ENCODE data around the gene SALL4. TPM values are rescaled to one million over a fixed set of nuclear protein-coding genes. Genes with fewer than 3 reads are reported as not detected.

SALL4 gene
- total and polyA plus RNA-seq, 2 experiments from 2014 or later, result 122 to 227 TPM

- TF ChIP-seq ZNF462 (CRISPR knock-in tag; IDR thresholded peaks at IDR 0.05) (no peak), ZNF114 (CRISPR knock-in tag; IDR thresholded peaks at IDR 0.05) (no peak), NANOG (IDR thresholded peaks at IDR 0.05; ENCODE audit: borderline replicate concordance) (no peak), ETS1 (IDR thresholded peaks at IDR 0.05) (no peak), POLR2AphosphoS5 (IDR thresholded peaks at IDR 0.05; ENCODE audit: low read depth) (no peak)
Observed at GRCh38 chr20:51745804-51746203, 56.5 kb downstream of the SALL4 start (continued).

- H3F3A ChIP-seq (replicated peaks; ENCODE audit: low read depth), result no peaks in the 10 kb centered on the region
- DNase-seq (ENCODE audit: low spot score) (no peak), ATAC-seq (no peak)
- no peaks in the 10 kb centered on the region for H3K9me2 ChIP-seq (ENCODE audit: insufficient read depth)
- Mint-ChIP-seq H3K27ac (no peak overlapping the region), H3K36me3 (ENCODE audit: low read depth) (no peaks in the 10 kb centered on the region; the same call in 2 of the 3 replicates), H3K27me3 (ENCODE audit: insufficient read depth, low read depth, poor library complexity) (peaks cover 3% of the 10 kb centered on the region), H3K4me3 (no peak overlapping the region), H3K9me3 (no peaks in the 10 kb centered on the region; the same call in 2 of the 3 replicates), H3K4me1 (peaks cover 2% of the 10 kb centered on the region; the same call in 1 of the 3 replicates)
- H4K20me1 ChIP-seq (replicated peaks; ENCODE audit: insufficient read depth), result no peaks in the 10 kb centered on the region
- no peaks in the 10 kb centered on the region for H3K4me1 ChIP-seq (ENCODE audit: insufficient read depth)
- H3K36me3 ChIP-seq (ENCODE audit: insufficient read depth), result no peaks in the 10 kb centered on the region
- no peak overlapping the region for H2AFZ ChIP-seq
- H3K4me2 ChIP-seq, result no peak overlapping the region
- no peaks in the 10 kb centered on the region for H3K27me3 ChIP-seq (ENCODE audit: insufficient read depth)
- H3K27ac ChIP-seq (ENCODE audit: low read depth), result no peak overlapping the region
- H3K79me2 ChIP-seq (replicated peaks; ENCODE audit: insufficient read depth), result no peaks in the 10 kb centered on the region
- no peak overlapping the region for H3K4me3 ChIP-seq
- no peak for TF ChIP-seq REST (IDR thresholded peaks at IDR 0.05; ENCODE audit: unreplicated experiment)
Observed at GRCh38 chr20:51740838-51741237, 61.5 kb downstream of the SALL4 start.

Data from GM23338 (cell line).